HepG2 (cell line): ENCODE results near the gene SOS2. TPM values are rescaled to one million over a fixed set of nuclear protein-coding genes. Genes with fewer than 3 reads are reported as not detected.

Experiments
- ATAC-seq: fragments of 200-7000 bp; cut with Tn5 transposase; 3 replicates; pipeline ENCODE4 v1.9.1; 2020; ENCODE audit warnings: mild to moderate bottlenecking, moderate library complexity
- BruUV-seq: library from RNA; stranded (reverse); fragments of 400-500 nt; replicated peaks from 2 replicates; lab custom pipeline; 2021; lab: Mats Ljungman, UMichigan
- CTCF ChIA-PET: fragments of 300-600 bp; formaldehyde crosslinking; extraction: SDS; loops from one replicate; lab custom pipeline; 2021; ENCODE audit warnings: low total read pairs, inconsistent platforms, low intra/inter-chr PET ratio; lab: Yijun Ruan, JAX
- POLR2A ChIA-PET: fragments of 350-600 bp; sonication (Branson Sonifier 250); formaldehyde crosslinking; loops from one replicate; lab custom pipeline; 2020; ENCODE audit warnings: antibody characterized with exemption, inconsistent platforms; lab: Yijun Ruan, JAX
- DNase-seq: peaks from one replicate; pipeline ENCODE4 v3.0.0-alpha.2; 2015; ENCODE audit warnings: low spot score
- FAIRE-seq: peaks from 3 replicates; lab custom pipeline; 2011; peaks lifted over from hg19 to GRCh38; lab: Jason Lieb, UNC
- H2AFZ ChIP-seq: one replicate; pipeline ENCODE4 v1.6.1; 2011; ENCODE audit warnings: low read length, inconsistent platforms
- H3K27ac ChIP-seq: fragments of 300-600 bp; 3 replicates; pipeline ENCODE4 v1.8.0; 2011; ENCODE audit warnings: mixed run types, mild to moderate bottlenecking, mixed read lengths, low read length, inconsistent platforms; ENCODE audit not compliant: insufficient read depth; ENCODE audit errors: extremely low read length
- H3K27me3 ChIP-seq, 2 experiments: fragments of 200-600 bp in 1 of 2; 2 replicates in 1 of 2; 3 replicates in 1 of 2; pipeline versions ENCODE4 v1.6.0 to v1.8.0; 2011; ENCODE audit warnings: low read length in 2 of 2, mild to moderate bottlenecking in 2 of 2, moderate library complexity in 2 of 2, inconsistent platforms in 1 of 2; ENCODE audit not compliant: insufficient read depth in 2 of 2, control insufficient read depth in 1 of 2
- H3K36me3 ChIP-seq, 2 experiments: fragments of 200-600 bp in 1 of 2; replicated peaks in 1 of 2; 2 replicates in 1 of 2; 3 replicates in 1 of 2; pipeline versions ENCODE4 v1.5.1 to v1.8.0; 2011; ENCODE audit warnings: low read length in 2 of 2, inconsistent platforms in 1 of 2; ENCODE audit not compliant: insufficient read depth in 2 of 2, control insufficient read depth in 1 of 2
- H3K4me1 ChIP-seq: 2 replicates; pipeline ENCODE4 v1.5.1; 2012; ENCODE audit warnings: low read length, inconsistent platforms; ENCODE audit not compliant: insufficient read depth
- H3K4me2 ChIP-seq: 2 replicates; pipeline ENCODE4 v1.6.0; 2011; ENCODE audit warnings: low read depth, low read length, inconsistent platforms
- H3K4me3 ChIP-seq, 3 experiments: fragments of 200-600 bp in 1 of 3; sonication (generic), shearing (Covaris generic) in 1 of 3; replicated peaks in 1 of 3; 2 replicates each; pipeline ENCODE4 v1.5.1; 2011 to 2016; ENCODE audit warnings: low read length in 3 of 3, inconsistent platforms in 2 of 3, low read depth in 2 of 3, mild to moderate bottlenecking in 2 of 3, control low read depth in 1 of 3, mixed read lengths in 1 of 3; ENCODE audit not compliant: insufficient read depth in 1 of 3
- H3K79me2 ChIP-seq: one replicate; pipeline ENCODE4 v1.6.1; 2011; ENCODE audit warnings: low read length, inconsistent platforms; ENCODE audit not compliant: insufficient read depth
- H3K9ac ChIP-seq: 2 replicates; pipeline ENCODE4 v1.6.0; 2011; ENCODE audit warnings: mild to moderate bottlenecking, low read depth, low read length, inconsistent platforms; ENCODE audit not compliant: insufficient read depth
- H3K9me3 ChIP-seq: 2 replicates; pipeline ENCODE4 v1.5.1; 2012; ENCODE audit warnings: mild to moderate bottlenecking, low read length
- H4K20me1 ChIP-seq: 2 replicates; pipeline ENCODE4 v1.6.0; 2011; ENCODE audit warnings: inconsistent platforms, mild to moderate bottlenecking, low read length, moderate library complexity; ENCODE audit not compliant: insufficient read depth
- DNMT3B ChIP-seq: conservative IDR thresholded peaks from 2 replicates; pipeline ENCODE4 v1.6.1; 2016; ENCODE audit warnings: missing biosample characterization, control low read depth
- HNRNPUL1 ChIP-seq: fragments of 200-400 bp; formaldehyde crosslinking; IDR thresholded peaks from 2 replicates; pipeline ENCODE4 v1.6.1; 2017; ENCODE audit warnings: low read depth, mild to moderate bottlenecking, low read length, moderate library complexity
- KLF15 ChIP-seq: sonication (generic); formaldehyde crosslinking; IDR thresholded peaks from 2 replicates; pipeline ENCODE4 v1.8.1; 2023; ENCODE audit warnings: borderline replicate concordance, mild to moderate bottlenecking, inconsistent platforms, missing genetic modification reagents, mixed read lengths
- MAZ ChIP-seq, 2 experiments: sonication (generic) in 1 of 2; formaldehyde crosslinking in 1 of 2; IDR thresholded peaks; 2 replicates each; pipeline versions ENCODE4 v1.5.0 to v1.6.1; 2012 to 2020; ENCODE audit warnings: low read depth in 2 of 2, mild to moderate bottlenecking in 2 of 2, borderline replicate concordance in 1 of 2, improper control_type of control experiment in 1 of 2, low read length in 1 of 2, missing genetic modification reagents in 1 of 2, moderate library complexity in 1 of 2
- SMAD1 ChIP-seq: sonication (generic); formaldehyde crosslinking; IDR thresholded peaks from 2 replicates; pipeline ENCODE4 v1.4.0; 2020; ENCODE audit warnings: missing genetic modification reagents, low read depth, mild to moderate bottlenecking, borderline replicate concordance
- THAP11 ChIP-seq: IDR thresholded peaks from 2 replicates; pipeline ENCODE4 v1.6.1; 2016; ENCODE audit warnings: missing biosample characterization, missing genetic modification reagents
- ZBTB7B ChIP-seq: sonication (generic); formaldehyde crosslinking; IDR thresholded peaks from 2 replicates; pipeline ENCODE4 v1.4.0; 2020; ENCODE audit warnings: missing genetic modification reagents
- ZFP36L2 ChIP-seq: sonication (generic); formaldehyde crosslinking; IDR thresholded peaks from 2 replicates; pipeline ENCODE4 v1.4.0; 2020; ENCODE audit warnings: missing genetic modification reagents
- ZNF446 ChIP-seq: sonication (generic); formaldehyde crosslinking; IDR thresholded peaks from 2 replicates; pipeline ENCODE4 v1.5.0; 2020; ENCODE audit warnings: mild to moderate bottlenecking, missing genetic modification reagents
- ZNF547 ChIP-seq: sonication (generic); formaldehyde crosslinking; IDR thresholded peaks from 2 replicates; pipeline ENCODE4 v1.5.1; 2020; ENCODE audit warnings: mild to moderate bottlenecking, missing genetic modification reagents
- WGBS: methylation state at CpG from one replicate; pipeline ENCODE4 v1.1.6; 2017; ENCODE audit warnings: low lambda C conversion rate; 5-methylcytosine and 5-hydroxymethylcytosine counted together
- in situ Hi-C: cut with HindIII; loops from 2 replicates; pipeline ENCODE4 v1.10.0; 2017; ENCODE audit warnings: low pct_unique_long_range_greater_than_20kb; ENCODE audit not compliant: extremely low pct_ligation_motif_present
- intact Hi-C: fragments of 100-400 bp; cut with micrococcal nuclease; formaldehyde crosslinking; loops from one replicate; pipeline ENCODE4 v1.10.0; 2022; ENCODE audit not compliant: unreplicated experiment
- polyA plus RNA-seq, 8 experiments: library from polyadenylated mRNA; depleted of rRNA in 3 of 8; stranded (reverse) in 7 of 8; unstranded in 1 of 8; fragments of >200 nt; fragmentation: Illumina TruSeq in 4 of 8; extraction: Trizol in 4 of 8; gene quantifications; 2 replicates each; pipeline versions ENCODE4 v1.2.1 to v1.2.3, GENCODE V29; 2011 to 2016; ENCODE audit warnings: low read depth in 4 of 8, missing spikeins in 1 of 8, mixed read lengths in 1 of 8; ENCODE audit not compliant: insufficient read depth in 1 of 8
- total RNA-seq, 5 experiments: library from RNA; depleted of rRNA; stranded (reverse); fragments of >200 nt; fragmentation: Illumina TruSeq; extraction: Trizol; gene quantifications; 2 replicates each; pipeline ENCODE4 v1.2.3, GENCODE V29; 2016; ENCODE audit warnings: low read depth in 1 of 5

SOS2 gene
- total and polyA plus RNA-seq, 2 of the 13 experiments (the other 11 are each of a cell fraction or from before 2014, with no cell fraction given), result 9.3 to 12.1 TPM

GRCh38 chr14:50089208-50089607 lies 142.2 kb downstream of the SOS2 start (continued):
- TF ChIP-seq ZBTB7B (CRISPR knock-in tag), result no peak
- TF ChIP-seq ZNF547, result no peak

DNA sequence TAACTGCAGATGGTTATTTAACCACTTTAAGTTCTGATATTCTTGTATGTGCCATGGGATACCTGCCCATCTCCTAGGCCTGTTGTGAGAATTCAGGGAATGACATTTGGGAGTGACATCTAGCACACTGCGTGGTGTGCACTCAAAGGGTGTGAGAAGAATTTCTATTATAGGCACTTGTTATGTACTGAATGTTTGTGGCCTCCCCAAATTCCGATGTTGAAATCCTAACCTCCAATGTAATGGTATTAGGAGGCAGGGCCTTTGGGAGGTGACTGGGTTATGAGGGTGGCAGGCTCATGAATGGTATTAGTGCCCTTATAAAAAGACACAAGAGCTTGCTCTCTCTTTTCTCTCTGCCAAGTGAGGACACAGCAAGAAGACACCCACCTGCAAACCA lies 142.6 kb downstream of the SOS2 start:
- Histone ChIP-seq H3K4me3 (no peak overlapping the region), H3K79me2 (no peaks in the 10 kb centered on the region), H3K9ac (no peak overlapping the region), H4K20me1 (no peaks in the 10 kb centered on the region), H3K27me3 (peaks cover 2 to 3% of the 10 kb centered on the region in 2 experiments; a peak in 1 of 5 replicates), H3K4me2 (no peak overlapping the region), H3K27ac (no peak overlapping the region), H2AFZ (no peak overlapping the region), H3K36me3 (no peaks in the 10 kb centered on the region), H3K9me3 (no peaks in the 10 kb centered on the region), H3K4me1 (peaks cover 6% of the 10 kb centered on the region; the same call in 1 of the 2 replicates)
- ATAC-seq (no peak), DNase-seq (no peak), FAIRE-seq (no peak)
- intact Hi-C loops, result no loop called here
- in situ Hi-C loops, result no loop called here
- CTCF ChIA-PET, result no interaction called here
- TF ChIP-seq HNRNPUL1 (no peak), SMAD1 (CRISPR knock-in tag) (no peak), ZFP36L2 (CRISPR knock-in tag) (no peak), KLF15 (CRISPR knock-in tag) (no peak), DNMT3B (CRISPR knock-in tag) (no peak), ZNF446 (CRISPR knock-in tag) (no peak), THAP11 (CRISPR knock-in tag) (no peak), MAZ (IDR thresholded peaks at IDR 0.05; ENCODE audit: borderline replicate concordance, low read depth, low read length) (no peak), MAZ (CRISPR knock-in tag; IDR thresholded peaks at IDR 0.05; ENCODE audit: low read depth) (no peak)
- POLR2A ChIA-PET, result no interaction called here
- WGBS, result 41% methylated on average over 2 of the region's 2 CpGs
- no TSS peak for BruUV-seq
